GM12878 (cell line): ENCODE results near the gene DOCK2. TPM values are rescaled to one million over a fixed set of nuclear protein-coding genes. Genes with fewer than 3 reads are reported as not detected.

Experiments used
- ATAC-seq: fragments of 200-7000 bp; cut with Tn5 transposase; 3 replicates; pipeline ENCODE4 v1.9.1; 2020; ENCODE audit warnings: mild to moderate bottlenecking, moderate library complexity
- Bru-seq: library from RNA; stranded (reverse); fragments of 400-500 nt; gene quantifications from one replicate; lab custom pipeline; 2021; lab: Mats Ljungman, UMichigan
- BruChase-seq, 2 experiments: library from RNA; stranded (reverse); fragments of 400-500 nt; gene quantifications; one replicate each; lab custom pipeline; 2021; lab: Mats Ljungman, UMichigan
- BruUV-seq: library from RNA; stranded (reverse); fragments of 400-500 nt; replicated peaks from 2 replicates; lab custom pipeline; 2021; lab: Mats Ljungman, UMichigan
- CTCF ChIA-PET: fragments of 300-600 bp; sonication (Branson Sonifier 250); formaldehyde crosslinking; extraction: SDS; loops from one replicate; lab custom pipeline; 2021; ENCODE audit warnings: inconsistent platforms; lab: Yijun Ruan, JAX
- POLR2A ChIA-PET: fragments of 350-600 bp; formaldehyde crosslinking; extraction: SDS; loops from one replicate; lab custom pipeline; 2021; ENCODE audit warnings: inconsistent platforms; lab: Charles Lee
- RAD21 ChIA-PET: fragments of 300-600 bp; sonication (Branson Sonifier 250); formaldehyde crosslinking; loops from one replicate; lab custom pipeline; 2023; ENCODE audit warnings: antibody characterized with exemption; ENCODE audit not compliant: unreplicated experiment; lab: Charles Lee
- SMC1A ChIA-PET: fragments of 300-600 bp; sonication (Branson Sonifier 250); formaldehyde crosslinking; loops from one replicate; lab custom pipeline; 2023; ENCODE audit not compliant: unreplicated experiment, uncharacterized antibody; lab: Charles Lee
- DNase-seq: peaks from one replicate; pipeline ENCODE4 v3.0.0-alpha.2; 2011; ENCODE audit warnings: low read depth, low spot score
- FAIRE-seq: peaks from 3 replicates; lab custom pipeline; 2011; peaks lifted over from hg19 to GRCh38; lab: Jason Lieb, UNC
- H2AFZ ChIP-seq: 2 replicates; pipeline ENCODE4 v1.6.0; 2011; ENCODE audit warnings: low read depth, low read length, control low read depth; ENCODE audit not compliant: control insufficient read depth
- H3K27ac ChIP-seq: 2 replicates; pipeline ENCODE4 v1.5.1; 2011; ENCODE audit warnings: control low read depth; ENCODE audit not compliant: control insufficient read depth, insufficient read depth
- H3K27me3 ChIP-seq, 2 experiments: replicated peaks in 1 of 2; 2 replicates each; pipeline versions ENCODE4 v1.6.0 to v1.6.1; 2011; ENCODE audit warnings: low read length in 1 of 2; ENCODE audit not compliant: control insufficient read depth in 2 of 2, insufficient read depth in 2 of 2
- H3K36me3 ChIP-seq, 2 experiments: 2 replicates each; pipeline ENCODE4 v1.5.1; 2011; ENCODE audit warnings: low read length in 1 of 2; ENCODE audit not compliant: control insufficient read depth in 2 of 2, insufficient read depth in 2 of 2
- H3K4me1 ChIP-seq: 2 replicates; pipeline ENCODE4 v1.6.1; 2011; ENCODE audit warnings: mild to moderate bottlenecking, low read length, moderate library complexity, mixed read lengths; ENCODE audit not compliant: control insufficient read depth, insufficient read depth
- H3K4me2 ChIP-seq: 2 replicates; pipeline ENCODE4 v1.6.0; 2011; ENCODE audit warnings: control low read depth; ENCODE audit not compliant: control insufficient read depth, insufficient read depth
- H3K4me3 ChIP-seq: fragments of 200-600 bp; sonication (generic); 2 replicates; pipeline ENCODE4 v1.5.1; 2016
- H3K79me2 ChIP-seq: 2 replicates; pipeline ENCODE4 v1.6.0; 2011; ENCODE audit warnings: low read length; ENCODE audit not compliant: control insufficient read depth, insufficient read depth
- H3K9ac ChIP-seq: 2 replicates; pipeline ENCODE4 v1.8.0; 2011; ENCODE audit warnings: low read length, control low read depth, mixed read lengths; ENCODE audit not compliant: control insufficient read depth, insufficient read depth
- H3K9me3 ChIP-seq: replicated peaks from 3 replicates; pipeline ENCODE4 v1.5.1; 2011; ENCODE audit warnings: mild to moderate bottlenecking, low read length; ENCODE audit not compliant: control insufficient read depth, insufficient read depth
- H4K20me1 ChIP-seq: 2 replicates; pipeline ENCODE4 v1.6.0; 2011; ENCODE audit not compliant: control insufficient read depth, insufficient read depth
- BACH1 ChIP-seq: fragments of 450-650 bp; IDR thresholded peaks from 2 replicates; pipeline ENCODE4 v1.6.1; 2017; ENCODE audit warnings: mild to moderate bottlenecking, borderline replicate concordance
- BCL11A ChIP-seq: IDR thresholded peaks from 2 replicates; pipeline ENCODE4 v1.6.1; 2011; ENCODE audit warnings: low read depth, low read length
- CBX3 ChIP-seq: fragments of 200-600 bp; sonication (generic); IDR thresholded peaks from 2 replicates; pipeline ENCODE4 v1.6.1; 2016; ENCODE audit warnings: low read depth, borderline replicate concordance
- CEBPB ChIP-seq, 2 experiments: fragments of 150-350 bp in 1 of 2; IDR thresholded peaks; 2 replicates each; pipeline ENCODE4 v1.6.1; 2012 to 2014; ENCODE audit warnings: low read depth in 2 of 2, low read length in 2 of 2, borderline replicate concordance in 1 of 2, inconsistent platforms in 1 of 2
- FOS ChIP-seq: IDR thresholded peaks from 3 replicates; pipeline ENCODE4 v1.6.1; 2011; ENCODE audit warnings: borderline replicate concordance; ENCODE audit not compliant: insufficient read length; ENCODE audit errors: extremely low read depth
- HDGF ChIP-seq: fragments of 450-650 bp; IDR thresholded peaks from 2 replicates; pipeline ENCODE4 v1.6.1; 2016; ENCODE audit warnings: antibody characterized with exemption
- NFYA ChIP-seq: IDR thresholded peaks from 2 replicates; pipeline ENCODE4 v1.6.1; 2011; ENCODE audit warnings: low read depth, mild to moderate bottlenecking, low read length, improper control_type of control experiment, borderline replicate concordance
- NR2F1 ChIP-seq: fragments of 450-650 bp; conservative IDR thresholded peaks from 2 replicates; pipeline ENCODE4 v1.6.1; 2017; ENCODE audit warnings: mild to moderate bottlenecking
- PAX8 ChIP-seq: fragments of 450-650 bp; IDR thresholded peaks from 2 replicates; pipeline ENCODE4 v1.6.1; 2017; ENCODE audit warnings: mild to moderate bottlenecking, moderate library complexity
- POLR2A ChIP-seq: IDR thresholded peaks from 2 replicates; pipeline ENCODE4 v1.6.1; 2011; ENCODE audit warnings: low read depth, mild to moderate bottlenecking, low read length
- POLR2AphosphoS5 ChIP-seq: IDR thresholded peaks from 2 replicates; pipeline ENCODE4 v1.6.1; 2011; ENCODE audit warnings: mild to moderate bottlenecking, low read length, inconsistent platforms
- TAF1 ChIP-seq: IDR thresholded peaks from 2 replicates; pipeline ENCODE4 v1.6.1; 2011; ENCODE audit warnings: mild to moderate bottlenecking, low read depth, low read length, borderline replicate concordance
- YY1 ChIP-seq: IDR thresholded peaks from 2 replicates; pipeline ENCODE4 v1.6.1; 2011; ENCODE audit warnings: low read depth, mild to moderate bottlenecking, low read length
- ZNF217 ChIP-seq: fragments of 450-650 bp; IDR thresholded peaks from 2 replicates; pipeline ENCODE4 v1.6.1; 2017; ENCODE audit warnings: antibody characterized with exemption, mild to moderate bottlenecking
- ZNF622 ChIP-seq: fragments of 450-650 bp; IDR thresholded peaks from 2 replicates; pipeline ENCODE4 v1.6.1; 2017; ENCODE audit warnings: mild to moderate bottlenecking, inconsistent platforms
- ZZZ3 ChIP-seq: IDR thresholded peaks from 2 replicates; pipeline ENCODE4 v1.6.1; 2011; ENCODE audit warnings: low read depth; ENCODE audit not compliant: control insufficient read depth, insufficient read length
- WGBS: methylation state at CpG from one replicate; pipeline ENCODE4 v1.1.6; 2016; ENCODE audit warnings: low lambda C conversion rate; ENCODE audit not compliant: insufficient replicate concordance, insufficient coverage; ENCODE audit errors: missing lambda C conversion rate; 5-methylcytosine and 5-hydroxymethylcytosine counted together
- in situ Hi-C: fragments of 300-500 bp; cut with MboI; formaldehyde crosslinking; loops from 9 replicates; pipeline ENCODE4 v1.14.3; 2018; ENCODE audit warnings: mixed read lengths
- intact Hi-C: fragments of 100-400 bp; cut with micrococcal nuclease; formaldehyde crosslinking; loops from one replicate; pipeline ENCODE4 v1.14.2; 2022; ENCODE audit not compliant: unreplicated experiment
- long read RNA-seq, 2 experiments: library from polyadenylated mRNA; unstranded; transcript quantifications; one replicate each; pipeline ENCODE4 v2.0.0, GENCODE V29; 2019 to 2020
- polyA minus RNA-seq, 3 experiments: library from RNA; depleted of rRNA, polyadenylated mRNA; stranded (reverse); fragments of >200 nt; gene quantifications; 2 replicates each; pipeline ENCODE4 v1.2.3, GENCODE V29; 2011
- polyA plus RNA-seq, 11 experiments: library from polyadenylated mRNA; depleted of rRNA in 4 of 11; unstranded in 6 of 11; stranded (reverse) in 5 of 11; fragments of >200 nt; fragmentation: Nextera tagmentation in 4 of 11; fragmentation: Illumina TruSeq in 1 of 11; extraction: Ambion mirVana in 4 of 11; extraction: Trizol in 1 of 11; gene quantifications; 1 replicate in 1 of 11; 2 replicates in 10 of 11; pipeline versions ENCODE4 v1.2.1 to v1.2.3, GENCODE V29; 2011 to 2016; ENCODE audit warnings: inconsistent platforms in 2 of 11, missing spikeins in 2 of 11, low read depth in 1 of 11
- total RNA-seq, 4 experiments: library from RNA; depleted of rRNA in 3 of 4; stranded (reverse); fragments of >200 nt in 3 of 4; fragmentation: Illumina TruSeq in 1 of 4; extraction: Trizol in 1 of 4; gene quantifications; 2 replicates each; pipeline versions ENCODE4 v1.2.1 to v1.2.3, GENCODE V29; 2013 to 2021
- TF ChIP-seq, protein P1 (sequence below): IDR thresholded peaks from 2 replicates; pipeline ENCODE4 v1.6.1; 2012; ENCODE audit warnings: low read depth, low read length, improper control_type of control experiment
- TF ChIP-seq, protein P2 (sequence below): fragments of 450-650 bp; conservative IDR thresholded peaks from 2 replicates; pipeline ENCODE4 v1.6.1; 2017; ENCODE audit warnings: mild to moderate bottlenecking, moderate library complexity

DOCK2 gene
- 746 and 764 TPM in 2 replicates for total RNA-seq (2013; cell fraction: nucleolus; rRNA removed)
- 172 and 178 TPM in 2 replicates for total RNA-seq (2014; rRNA removed)
- total RNA-seq (2014; rRNA removed; fragmentation: Illumina TruSeq; extraction: Trizol): 125 and 126 TPM in 2 replicates
- 179 and 192 TPM in 2 replicates for total RNA-seq (2021)
- 75.8 TPM for polyA plus RNA-seq (2011; ENCODE audit: low read depth)
- 130 and 171 TPM in 2 replicates for polyA plus RNA-seq (2011; rRNA removed)
- polyA plus RNA-seq (2011; cell fraction: cytosol; rRNA removed): 148 and 150 TPM in 2 replicates
- 183 and 219 TPM in 2 replicates for polyA plus RNA-seq (2011; cell fraction: nucleus; rRNA removed)
- polyA plus RNA-seq (2012): 87.1 and 104 TPM in 2 replicates
- 123 and 129 TPM in 2 replicates for polyA plus RNA-seq (2014; fragmentation: Illumina TruSeq; extraction: Trizol)
- polyA plus RNA-seq (2014; fragmentation: Nextera tagmentation; extraction: Ambion mirVana): 10 to 100 TPM; 34.2 to 41.6 TPM
- 95.5 and 104 TPM in 2 replicates for polyA plus RNA-seq (2014; rRNA removed)
- polyA plus RNA-seq (2016; fragmentation: Nextera tagmentation; extraction: Ambion mirVana): 100 to 1,000 TPM; 109 to 114 TPM
- polyA minus RNA-seq (2011; rRNA and poly(A)+ RNA removed): 381 and 449 TPM in 2 replicates
- polyA minus RNA-seq (2011; cell fraction: cytosol; rRNA and poly(A)+ RNA removed): 66.6 and 92.6 TPM in 2 replicates
- 411 and 600 TPM in 2 replicates for polyA minus RNA-seq (2011; cell fraction: nucleus; rRNA and poly(A)+ RNA removed)
- Bru-seq, nascent RNA: percentile 92 among the genes with signal in this experiment
- percentile 90 among the genes with signal in this experiment for BruChase-seq, experiment 1, labeled RNA remaining after a 6-hour chase
- percentile 87 among the genes with signal in this experiment for BruChase-seq, experiment 2, labeled RNA remaining after a 2-hour chase
- long read RNA-seq, experiment 1, full-length matches to known transcripts: 4 of 32 reads
- long read RNA-seq, experiment 1, partial matches to known transcripts: 7 of 32 reads
- long read RNA-seq, experiment 1, other reads (novel, unspliced or antisense): 21 of 32 reads
- long read RNA-seq, experiment 2, transcript DOCK2-209 (9 exons, 2,774 nt): major isoform, 11 of 320 reads
- long read RNA-seq, experiment 2, partial matches to known transcripts: 194 of 320 reads
- long read RNA-seq, experiment 2, other reads (novel, unspliced or antisense): 114 of 320 reads

DNA sequence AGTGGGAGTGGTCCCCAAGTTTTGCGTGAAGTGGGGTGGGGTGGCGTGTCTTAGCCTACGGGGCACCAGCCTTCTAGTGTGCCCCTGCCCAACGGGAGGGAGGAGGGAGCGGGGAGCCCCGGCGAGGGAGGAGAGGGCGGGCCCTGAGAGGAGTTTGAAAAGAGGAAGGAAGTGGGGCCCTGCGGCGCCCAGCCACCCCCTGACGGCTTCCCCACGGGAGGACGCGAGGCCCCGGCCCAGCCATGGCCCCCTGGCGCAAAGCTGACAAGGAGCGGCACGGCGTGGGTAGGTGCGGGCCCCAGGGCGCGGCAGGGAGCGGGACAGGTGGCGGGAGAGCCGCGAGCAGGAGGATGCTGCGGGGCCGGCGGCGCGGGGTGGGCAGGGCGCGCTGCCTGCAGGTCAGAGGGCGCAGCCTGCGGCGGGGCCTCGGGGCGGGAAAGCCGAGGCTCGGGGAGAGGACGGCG is at the start of gene DOCK2:
Gene DOCK2, plus strand, starts transcription at position 191 of the 464 bp plus-strand sequence. Its CDS starts 52 bp downstream, at position 243.
- Histone ChIP-seq H3K79me2 (peaks cover 56% of the 10 kb centered on the region), H3K27me3 (no peaks in the 10 kb centered on the region), H2AFZ (peak within 1 kb of the TSS; percentile 94), H3K9ac (peak within 1 kb of the TSS; percentile 98), H3K4me3 (peak within 1 kb of the TSS; percentile 89), H3K9me3 (peaks cover 4% of the 10 kb centered on the region; the same call in 2 of the 3 replicates), H3K27ac (peak within 1 kb of the TSS; percentile 98), H3K4me1 (peaks cover 12% of the 10 kb centered on the region; the same call in 1 of the 2 replicates), H3K4me2 (peak within 1 kb of the TSS; percentile 99), H4K20me1 (peaks cover 4% of the 10 kb centered on the region; the same call in 1 of the 2 replicates), H3K36me3 (peaks cover 0 to 6% of the 10 kb centered on the region in 2 experiments; a peak in 2 of 4 replicates)
- no TSS peak for BruUV-seq
- RAD21 ChIA-PET: interaction anchor here (0.6 to 4.6 kb wide), 11 partner anchors 12 to 174 kb away, joined by 3 to 47 read pairs (median 5); partner anchors contain the start of gene SPDL1
- FAIRE-seq: peak; percentile 31
- 1% methylated on average over 31 of the region's 42 CpGs for WGBS
- intact Hi-C loops: loop anchor here (1.0 to 2.0 kb wide), 3 partner anchors 20 to 1058 kb away; partner anchors contain the start of gene PANK3
- peak; percentile 95 for ATAC-seq
- CTCF ChIA-PET: interaction anchor here (0.8 to 2.0 kb wide), 9 partner anchors 9 to 649 kb away, joined by 3 to 12 read pairs (median 4); partner anchors contain the start of genes INSYN2B and SPDL1
- no peak for DNase-seq
- SMC1A ChIA-PET: interaction anchor here (0.9 to 4.9 kb wide), 16 partner anchors 10 to 327 kb away, joined by 3 to 36 read pairs (median 4); partner anchors contain the start of gene SPDL1
- in situ Hi-C loops: no loop called here
- POLR2A ChIA-PET: interaction anchor here (0.6 to 4.6 kb wide), 11 partner anchors 10 to 65 kb away, joined by 3 to 24 read pairs (median 13); partner anchors contain the start of gene SPDL1
- TF ChIP-seq BCL11A (0 out of 2 replicates have a peak, but pooled peaks have one; percentile 12), YY1 (peak; percentile 65), CBX3 (no peak), NR2F1 (peak; percentile 96), CEBPB (IDR thresholded peaks at IDR 0.05; ENCODE audit: borderline replicate concordance in 1 of 2, low read depth in 2 of 2, low read length in 2 of 2) (no peak), POLR2A (peak; percentile 93), FOS (no peak), NFYA (no peak), HDGF (peak; percentile 57; the same call in 1 of the 2 replicates), POLR2AphosphoS5 (peak; percentile 71), TAF1 (peak; percentile 60; the same call in 1 of the 2 replicates), ZZZ3 (no peak), BACH1 (peak; percentile 83), ZNF622 (no peak), ZNF217 (no peak), PAX8 (no peak)
- TF ChIP-seq, protein P1, sequence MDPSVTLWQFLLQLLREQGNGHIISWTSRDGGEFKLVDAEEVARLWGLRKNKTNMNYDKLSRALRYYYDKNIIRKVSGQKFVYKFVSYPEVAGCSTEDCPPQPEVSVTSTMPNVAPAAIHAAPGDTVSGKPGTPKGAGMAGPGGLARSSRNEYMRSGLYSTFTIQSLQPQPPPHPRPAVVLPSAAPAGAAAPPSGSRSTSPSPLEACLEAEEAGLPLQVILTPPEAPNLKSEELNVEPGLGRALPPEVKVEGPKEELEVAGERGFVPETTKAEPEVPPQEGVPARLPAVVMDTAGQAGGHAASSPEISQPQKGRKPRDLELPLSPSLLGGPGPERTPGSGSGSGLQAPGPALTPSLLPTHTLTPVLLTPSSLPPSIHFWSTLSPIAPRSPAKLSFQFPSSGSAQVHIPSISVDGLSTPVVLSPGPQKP: no peak
- TF ChIP-seq, protein P2, sequence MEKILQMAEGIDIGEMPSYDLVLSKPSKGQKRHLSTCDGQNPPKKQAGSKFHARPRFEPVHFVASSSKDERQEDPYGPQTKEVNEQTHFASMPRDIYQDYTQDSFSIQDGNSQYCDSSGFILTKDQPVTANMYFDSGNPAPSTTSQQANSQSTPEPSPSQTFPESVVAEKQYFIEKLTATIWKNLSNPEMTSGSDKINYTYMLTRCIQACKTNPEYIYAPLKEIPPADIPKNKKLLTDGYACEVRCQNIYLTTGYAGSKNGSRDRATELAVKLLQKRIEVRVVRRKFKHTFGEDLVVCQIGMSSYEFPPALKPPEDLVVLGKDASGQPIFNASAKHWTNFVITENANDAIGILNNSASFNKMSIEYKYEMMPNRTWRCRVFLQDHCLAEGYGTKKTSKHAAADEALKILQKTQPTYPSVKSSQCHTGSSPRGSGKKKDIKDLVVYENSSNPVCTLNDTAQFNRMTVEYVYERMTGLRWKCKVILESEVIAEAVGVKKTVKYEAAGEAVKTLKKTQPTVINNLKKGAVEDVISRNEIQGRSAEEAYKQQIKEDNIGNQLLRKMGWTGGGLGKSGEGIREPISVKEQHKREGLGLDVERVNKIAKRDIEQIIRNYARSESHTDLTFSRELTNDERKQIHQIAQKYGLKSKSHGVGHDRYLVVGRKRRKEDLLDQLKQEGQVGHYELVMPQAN: peak; percentile 73
